HG03175 (cell line): Measurements from ENCODE around the gene NUMB.
"Not testable (repeated sequence)": the region's sequence is repeated elsewhere in the genome, so short reads cannot be mapped to it uniquely, and the experiment has no call there.

Experiments used
- ATAC-seq: cut with Tn5 transposase; IDR thresholded peaks from one replicate; pipeline ENCODE4 v1.9.1; 2021; ENCODE audit warnings: mild to moderate bottlenecking, moderate library complexity; ENCODE audit not compliant: unreplicated experiment

NUMB gene

GRCh38 chr14:73365727-73366126, 92.6 kb downstream of the NUMB start:
- no peak for ATAC-seq

DNA sequence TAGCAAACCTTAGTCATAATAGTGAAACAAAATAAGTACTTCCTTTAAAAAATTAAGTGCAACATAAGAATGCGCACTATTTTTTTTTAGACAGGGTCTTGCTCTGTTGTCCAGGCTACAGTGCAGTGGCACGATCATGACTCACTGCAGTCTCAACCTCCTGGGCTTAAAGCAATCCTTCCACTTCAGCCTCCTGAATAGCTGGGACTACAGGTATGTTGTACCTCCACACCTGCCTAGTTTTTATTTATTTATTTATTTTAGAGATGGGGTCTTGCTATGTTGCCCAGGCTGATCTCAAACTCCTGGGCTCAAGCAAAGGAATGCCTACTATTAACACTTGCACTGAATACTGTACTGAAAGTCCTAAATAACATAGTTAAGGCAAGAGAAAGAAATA, 93.8 kb downstream of the NUMB start:
- no peak for ATAC-seq

- no peak for ATAC-seq
Measured at GRCh38 chr14:73359445-73359844, 98.9 kb downstream of the NUMB start.

GRCh38 chr14:73358187-73358586, 100.2 kb downstream of the NUMB start:
- ATAC-seq, result no peak

DNA sequence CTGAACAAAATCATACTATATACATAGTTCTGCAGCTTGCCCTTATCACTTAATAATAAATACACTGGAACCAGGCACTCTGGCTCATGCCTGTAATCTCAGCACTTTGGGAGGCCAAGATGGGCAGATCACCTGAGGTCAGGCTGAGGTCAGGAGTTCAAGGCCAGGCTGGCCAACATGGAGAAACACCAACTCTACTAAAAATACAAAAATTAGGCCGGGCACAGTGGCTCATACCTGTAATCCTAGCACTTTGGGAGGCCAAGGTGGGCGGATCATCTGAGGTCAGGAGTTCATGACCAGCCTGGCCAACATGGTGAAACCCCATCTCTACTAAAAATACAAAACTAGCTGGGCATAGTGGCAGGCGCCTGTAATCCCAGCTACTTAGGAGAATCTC, 109.3 kb downstream of the NUMB start:
- not testable (repeated sequence) for ATAC-seq

DNA sequence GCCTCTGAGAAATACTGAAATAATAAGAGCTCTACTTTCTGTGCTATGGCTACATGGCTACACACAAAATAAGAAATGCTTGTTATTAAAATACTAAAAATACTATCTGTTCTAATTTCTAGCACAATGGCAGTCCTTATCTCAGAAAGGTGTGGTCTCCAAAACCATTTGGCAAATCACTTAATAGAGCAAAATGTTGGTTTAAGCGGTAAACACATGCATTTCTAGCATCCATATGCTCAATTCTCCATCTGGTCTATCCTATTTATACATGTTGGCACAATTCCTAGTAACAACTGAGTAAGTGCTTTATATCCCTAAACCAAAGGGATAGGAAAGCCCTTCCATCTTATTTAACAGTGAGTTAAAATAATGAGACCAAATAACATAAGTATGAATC, 114.0 kb downstream of the NUMB start:
- no peak for ATAC-seq

GRCh38 chr14:73342670-73343069, 115.7 kb downstream of the NUMB start:
- ATAC-seq, result no peak

- no peak for ATAC-seq
Measured at GRCh38 chr14:73339846-73340595, 118.3 kb downstream of the NUMB start.

GRCh38 chr14:73339206-73339605, 119.1 kb downstream of the NUMB start:
- no peak for ATAC-seq

- ATAC-seq, result no peak
Measured at GRCh38 chr14:73338551-73338950, 119.8 kb downstream of the NUMB start.

DNA sequence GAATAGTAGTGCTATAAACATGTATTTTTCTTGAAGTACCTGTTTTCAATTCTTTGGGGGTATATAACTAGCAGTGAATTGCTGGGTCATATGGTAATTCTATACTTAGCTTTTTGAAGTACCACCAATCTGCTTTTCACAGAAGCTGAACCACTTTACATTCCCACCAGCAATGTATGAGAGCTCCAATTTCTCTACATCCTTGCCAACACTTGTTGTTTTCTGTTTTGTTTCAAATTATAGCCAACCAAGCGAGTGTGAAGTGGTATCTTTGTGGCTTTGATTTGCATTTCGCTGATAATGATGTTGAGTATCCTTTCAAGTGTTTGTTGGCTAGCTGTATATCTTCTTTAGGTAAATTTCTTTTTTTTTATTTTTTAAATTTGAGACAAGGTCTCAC, 125.3 kb downstream of the NUMB start:
- ATAC-seq, result no peak

GRCh38 chr14:73325630-73326299, 132.6 kb downstream of the NUMB start:
- no peak for ATAC-seq

- no peak for ATAC-seq
Measured at GRCh38 chr14:73325063-73325462, 133.3 kb downstream of the NUMB start.

DNA sequence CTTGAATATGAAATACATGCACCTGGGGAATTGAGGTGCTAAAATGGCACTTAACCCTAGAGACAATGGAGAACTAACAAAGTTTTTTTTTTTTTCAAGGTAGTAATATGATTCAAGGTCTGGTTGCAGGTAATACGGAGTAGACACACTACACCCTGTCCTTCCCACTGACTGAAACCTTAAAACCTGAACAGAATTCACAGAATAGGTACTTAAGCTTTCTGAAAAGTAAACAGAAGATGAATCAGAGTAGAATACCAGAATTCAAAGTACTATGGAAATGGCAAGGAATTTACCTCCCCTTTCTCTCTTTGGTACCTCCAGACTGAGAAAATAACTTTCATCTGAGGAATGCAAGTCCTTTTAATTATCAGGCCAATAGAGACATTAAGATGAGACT, 133.8 kb downstream of the NUMB start:
- ATAC-seq, result no peak

DNA sequence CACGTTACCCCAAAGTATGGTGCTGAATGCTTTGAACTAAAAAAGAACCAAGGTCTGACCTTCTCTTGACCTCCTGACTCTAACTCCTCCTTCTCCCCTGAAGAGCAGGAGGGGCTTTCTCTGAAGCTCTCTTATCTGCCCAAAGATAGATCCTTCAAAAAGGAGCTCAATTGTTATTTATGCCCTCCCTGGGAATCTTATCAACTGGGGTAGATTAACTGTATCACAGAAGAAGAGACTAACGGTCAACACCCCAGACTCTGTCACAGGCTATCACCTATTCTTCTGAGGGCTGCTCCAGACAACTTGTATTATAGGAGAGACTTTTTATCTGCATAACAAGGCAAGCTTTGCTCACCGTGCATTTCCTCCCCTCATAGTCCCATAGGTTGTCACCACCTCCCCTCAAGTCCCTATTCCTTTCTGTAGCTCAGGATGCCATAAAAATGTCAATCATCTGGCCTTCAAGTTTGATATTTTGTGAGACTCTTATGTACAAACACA, 134.4 kb downstream of the NUMB start:
- no peak for ATAC-seq

GRCh38 chr14:73313151-73313550, 145.2 kb downstream of the NUMB start:
- no peak for ATAC-seq

- ATAC-seq, result no peak
Measured at GRCh38 chr14:73312687-73313086, 145.7 kb downstream of the NUMB start.

DNA sequence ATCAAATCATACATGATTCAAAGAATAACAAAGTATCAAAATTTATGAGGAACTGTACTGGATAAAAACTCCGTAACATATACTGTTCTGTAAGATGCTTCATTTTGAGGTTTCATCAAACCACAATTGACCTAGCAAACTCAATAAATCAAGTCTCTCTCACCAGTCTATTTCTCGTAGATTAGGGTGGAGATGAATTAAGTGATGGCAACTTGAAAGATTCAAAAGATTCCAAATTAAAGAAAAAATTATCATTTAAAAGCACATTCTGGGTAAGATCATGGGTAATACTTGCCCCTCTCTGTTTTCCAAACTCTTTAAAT, 146.7 kb downstream of the NUMB start:
- no peak for ATAC-seq

- not testable (repeated sequence) for ATAC-seq
Measured at GRCh38 chr14:73309207-73309606, 149.1 kb downstream of the NUMB start.

- no peak for ATAC-seq
Measured at GRCh38 chr14:73307261-73307660, 151.1 kb downstream of the NUMB start.

DNA sequence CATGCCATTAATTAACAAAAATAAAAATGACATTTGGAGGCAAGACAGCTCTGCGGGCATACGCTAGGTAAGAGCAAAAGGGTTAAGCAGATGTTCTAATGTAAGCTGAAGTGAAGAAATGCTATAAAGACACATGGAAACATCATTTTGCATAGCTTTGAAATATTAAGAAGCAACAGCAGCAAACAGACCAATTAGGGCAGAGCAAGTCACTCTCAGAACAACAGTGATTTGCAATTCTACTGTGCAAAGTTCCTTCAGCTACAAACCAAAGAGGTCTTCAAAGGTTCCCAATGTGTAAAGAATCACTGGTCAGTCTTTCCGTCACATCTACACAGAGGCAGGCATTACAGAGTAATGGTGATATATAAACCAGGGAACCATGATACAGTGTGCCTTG, 152.8 kb downstream of the NUMB start:
- no peak for ATAC-seq

- ATAC-seq, result no peak
Measured at GRCh38 chr14:73295198-73295796, 163.0 kb downstream of the NUMB start.
